ENCODE data around the gene C17orf67.

C17orf67 gene

GRCh38 chr17:56819431-56820145 is 14.1 kb downstream of the C17orf67 start:
- peak; percentile 81 for TF ChIP-seq CTCF (IDR thresholded peaks at IDR 0.05; ENCODE audit: low read depth, low read length)

GRCh38 chr17:56819030-56819429 is 14.7 kb downstream of the C17orf67 start:
- TF ChIP-seq CTCF (IDR thresholded peaks at IDR 0.05; ENCODE audit: low read depth, low read length), result no peak
- no peak for DNase-seq (ENCODE audit: low read depth in 2 of 2)

More at GRCh38 chr17:56819431-56820145, 14.1 kb downstream of the C17orf67 start:
- no peak overlapping the region for H3K4me3 ChIP-seq (replicated peaks in 1 of 2; ENCODE audit: low read depth in 2 of 2, low read length in 2 of 2)
- DNase-seq (ENCODE audit: low read depth in 2 of 2), result peak; percentile 78 to 85

GRCh38 chr17:56817066-56817465 is 16.7 kb downstream of the C17orf67 start:
- DNase-seq (ENCODE audit: low read depth in 2 of 2), result no peak
- TF ChIP-seq CTCF (IDR thresholded peaks at IDR 0.05; ENCODE audit: low read depth, low read length), result no peak
- H3K4me3 ChIP-seq (replicated peaks in 1 of 2; ENCODE audit: low read depth in 2 of 2, low read length in 2 of 2), result no peak overlapping the region

More at GRCh38 chr17:56819030-56819429, 14.7 kb downstream of the C17orf67 start:
- no peak overlapping the region for H3K4me3 ChIP-seq (replicated peaks in 1 of 2; ENCODE audit: low read depth in 2 of 2, low read length in 2 of 2)

- TF ChIP-seq CTCF (IDR thresholded peaks at IDR 0.05; ENCODE audit: low read depth, low read length), result no peak
- no peak overlapping the region for H3K4me3 ChIP-seq (replicated peaks in 1 of 2; ENCODE audit: low read depth in 2 of 2, low read length in 2 of 2)
- DNase-seq (ENCODE audit: low read depth in 2 of 2), result peak; percentile 37 to 78
These were observed 18.0 kb downstream of the C17orf67 start for GRCh38 chr17:56815711-56816110.

- H3K4me3 ChIP-seq (replicated peaks in 1 of 2; ENCODE audit: low read depth in 2 of 2, low read length in 2 of 2), result no peak overlapping the region
- TF ChIP-seq CTCF (IDR thresholded peaks at IDR 0.05; ENCODE audit: low read depth, low read length), result no peak
- DNase-seq (ENCODE audit: low read depth in 2 of 2), result no peak
These were observed 20.8 kb downstream of the C17orf67 start for GRCh38 chr17:56812901-56813388.

GRCh38 chr17:56810891-56811775 is 22.6 kb downstream of the C17orf67 start:
- TF ChIP-seq CTCF (IDR thresholded peaks at IDR 0.05; ENCODE audit: low read depth, low read length), result no peak
- no peak for DNase-seq (ENCODE audit: low read depth in 2 of 2)
- H3K4me3 ChIP-seq (replicated peaks in 1 of 2; ENCODE audit: low read depth in 2 of 2, low read length in 2 of 2), result no peak overlapping the region

Measured in cardiac fibroblast (primary cell).